Measurements from ENCODE around the gene PTPRM. TPM values are rescaled to one million over a fixed set of nuclear protein-coding genes. Genes with fewer than 3 reads are reported as not detected.

Gene PTPRM
- total RNA-seq, 1 donor from 2014 or later, result 256 TPM

- no peak for DNase-seq (ENCODE audit: extremely low read depth, low read depth, low spot score)
These were observed 721.5 kb downstream of the PTPRM start for GRCh38 chr18:8288472-8289195.

GRCh38 chr18:8290435-8290834 lies 723.3 kb downstream of the PTPRM start:
- no peak for DNase-seq (ENCODE audit: extremely low read depth, low read depth, low spot score)

GRCh38 chr18:8290913-8291312 lies 723.8 kb downstream of the PTPRM start:
- DNase-seq (ENCODE audit: extremely low read depth, low read depth, low spot score), result no peak

GRCh38 chr18:8293184-8293583 lies 726.1 kb downstream of the PTPRM start:
- DNase-seq (ENCODE audit: extremely low read depth, low read depth, low spot score), result no peak

GRCh38 chr18:8296886-8297616 lies 729.9 kb downstream of the PTPRM start:
- DNase-seq (ENCODE audit: extremely low read depth, low read depth, low spot score), result no peak

- DNase-seq (ENCODE audit: extremely low read depth, low read depth, low spot score), result no peak
These were observed 731.1 kb downstream of the PTPRM start for GRCh38 chr18:8298186-8298585.

GRCh38 chr18:8299054-8299980 lies 732.2 kb downstream of the PTPRM start:
- no peak for DNase-seq (ENCODE audit: extremely low read depth, low read depth, low spot score)

GRCh38 chr18:8300751-8301410 lies 733.8 kb downstream of the PTPRM start:
- DNase-seq (ENCODE audit: extremely low read depth, low read depth, low spot score), result no peak

- DNase-seq (ENCODE audit: extremely low read depth, low read depth, low spot score), result no peak
These were observed 734.5 kb downstream of the PTPRM start for GRCh38 chr18:8301427-8302172.

- no peak for DNase-seq (ENCODE audit: extremely low read depth, low read depth, low spot score)
These were observed 736.1 kb downstream of the PTPRM start for GRCh38 chr18:8303151-8303755.

- DNase-seq (ENCODE audit: extremely low read depth, low read depth, low spot score), result no peak
These were observed 740.8 kb downstream of the PTPRM start for GRCh38 chr18:8307960-8308359.

- no peak for DNase-seq (ENCODE audit: extremely low read depth, low read depth, low spot score)
These were observed 745.9 kb downstream of the PTPRM start for GRCh38 chr18:8313043-8313442.

- DNase-seq (ENCODE audit: extremely low read depth, low read depth, low spot score), result no peak
These were observed 747.0 kb downstream of the PTPRM start for GRCh38 chr18:8314124-8314523.

GRCh38 chr18:8319798-8320489 lies 752.8 kb downstream of the PTPRM start:
- no peak for DNase-seq (ENCODE audit: extremely low read depth, low read depth, low spot score)

GRCh38 chr18:8322486-8322885 lies 755.4 kb downstream of the PTPRM start:
- DNase-seq (ENCODE audit: extremely low read depth, low read depth, low spot score), result no peak

- no peak for DNase-seq (ENCODE audit: extremely low read depth, low read depth, low spot score)
These were observed 757.4 kb downstream of the PTPRM start for GRCh38 chr18:8324343-8325065.

- DNase-seq (ENCODE audit: extremely low read depth, low read depth, low spot score), result no peak
These were observed 759.8 kb downstream of the PTPRM start for GRCh38 chr18:8326763-8327394.

GRCh38 chr18:8328126-8328525 lies 761.0 kb downstream of the PTPRM start:
- no peak for DNase-seq (ENCODE audit: extremely low read depth, low read depth, low spot score)

All from glomerular endothelial cell (primary cell).